Testis (tissue), 2 donors: ENCODE data around the gene PTPRN2.

Experiments
- CTCF ChIP-seq, 3 experiments: fragments of 450-650 bp in 2 of 3; fragments of 200-600 bp in 1 of 3; sonication (generic) in 1 of 3; IDR thresholded peaks; one replicate each; pipeline ENCODE4 v1.5.1; 2016 to 2019; ENCODE audit warnings: antibody characterized with exemption in 3 of 3, mild to moderate bottlenecking in 2 of 3, moderate library complexity in 1 of 3
- POLR2A ChIP-seq: fragments of 450-650 bp; IDR thresholded peaks from one replicate; pipeline ENCODE4 v1.6.1; 2017; ENCODE audit warnings: antibody characterized with exemption, mild to moderate bottlenecking, moderate library complexity

DNA sequence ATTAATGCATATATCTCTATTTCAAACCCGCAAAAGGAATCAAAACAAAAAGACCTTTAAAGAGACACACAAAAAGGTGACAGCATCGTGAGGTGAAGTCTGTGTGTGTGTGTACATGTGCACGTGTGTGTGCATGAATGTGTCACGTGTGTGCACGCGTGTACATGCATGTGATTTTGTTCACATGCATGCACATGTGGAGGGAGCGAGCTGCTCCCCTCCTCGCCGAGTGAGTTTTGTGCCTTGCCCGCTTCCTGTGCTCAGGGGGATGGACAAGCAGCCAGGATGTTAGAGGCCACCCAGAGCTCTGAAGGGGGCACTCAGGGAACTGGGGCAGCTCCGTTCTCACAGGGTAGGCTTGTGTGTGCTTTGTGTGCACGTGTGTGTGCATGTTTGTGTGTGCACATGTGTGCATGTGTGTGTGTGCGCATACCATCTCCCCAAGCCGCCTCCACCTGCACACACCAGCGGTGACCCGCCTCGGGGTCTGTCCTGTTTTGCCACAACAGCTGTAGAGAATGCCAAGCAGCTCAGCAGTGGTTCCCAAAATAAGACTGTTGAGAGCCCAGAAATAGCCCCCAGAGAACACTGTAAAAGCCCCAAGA, 191.2 kb downstream of the PTPRN2 start:
- TF ChIP-seq CTCF (IDR thresholded peaks at IDR 0.05): no peak
- no peak for TF ChIP-seq POLR2A
